GM12878 (cell line): ENCODE measurements around the gene TMUB2. TPM values are rescaled to one million over a fixed set of nuclear protein-coding genes. Genes with fewer than 3 reads are reported as not detected.

ENCODE experiments used
- ATAC-seq: fragments of 200-7000 bp; cut with Tn5 transposase; 3 replicates; pipeline ENCODE4 v1.9.1; 2020; ENCODE audit warnings: mild to moderate bottlenecking, moderate library complexity
- BruUV-seq: library from RNA; stranded (reverse); fragments of 400-500 nt; replicated peaks from 2 replicates; lab custom pipeline; 2021; lab: Mats Ljungman, UMichigan
- CTCF ChIA-PET: fragments of 300-600 bp; sonication (Branson Sonifier 250); formaldehyde crosslinking; extraction: SDS; loops from one replicate; lab custom pipeline; 2021; ENCODE audit warnings: inconsistent platforms; lab: Yijun Ruan, JAX
- POLR2A ChIA-PET: fragments of 350-600 bp; formaldehyde crosslinking; extraction: SDS; loops from one replicate; lab custom pipeline; 2021; ENCODE audit warnings: inconsistent platforms; lab: Charles Lee
- RAD21 ChIA-PET: fragments of 300-600 bp; sonication (Branson Sonifier 250); formaldehyde crosslinking; loops from one replicate; lab custom pipeline; 2023; ENCODE audit warnings: antibody characterized with exemption; ENCODE audit not compliant: unreplicated experiment; lab: Charles Lee
- SMC1A ChIA-PET: fragments of 300-600 bp; sonication (Branson Sonifier 250); formaldehyde crosslinking; loops from one replicate; lab custom pipeline; 2023; ENCODE audit not compliant: unreplicated experiment, uncharacterized antibody; lab: Charles Lee
- DNase-seq: peaks from one replicate; pipeline ENCODE4 v3.0.0-alpha.2; 2011; ENCODE audit warnings: low read depth, low spot score
- FAIRE-seq: peaks from 3 replicates; lab custom pipeline; 2011; peaks lifted over from hg19 to GRCh38; lab: Jason Lieb, UNC
- H2AFZ ChIP-seq: 2 replicates; pipeline ENCODE4 v1.6.0; 2011; ENCODE audit warnings: low read depth, low read length, control low read depth; ENCODE audit not compliant: control insufficient read depth
- H3K27ac ChIP-seq: 2 replicates; pipeline ENCODE4 v1.5.1; 2011; ENCODE audit warnings: control low read depth; ENCODE audit not compliant: control insufficient read depth, insufficient read depth
- H3K27me3 ChIP-seq, 2 experiments: replicated peaks in 1 of 2; 2 replicates each; pipeline versions ENCODE4 v1.6.0 to v1.6.1; 2011; ENCODE audit warnings: low read length in 1 of 2; ENCODE audit not compliant: control insufficient read depth in 2 of 2, insufficient read depth in 2 of 2
- H3K36me3 ChIP-seq, 2 experiments: 2 replicates each; pipeline ENCODE4 v1.5.1; 2011; ENCODE audit warnings: low read length in 1 of 2; ENCODE audit not compliant: control insufficient read depth in 2 of 2, insufficient read depth in 2 of 2
- H3K4me1 ChIP-seq: 2 replicates; pipeline ENCODE4 v1.6.1; 2011; ENCODE audit warnings: mild to moderate bottlenecking, low read length, moderate library complexity, mixed read lengths; ENCODE audit not compliant: control insufficient read depth, insufficient read depth
- H3K4me2 ChIP-seq: 2 replicates; pipeline ENCODE4 v1.6.0; 2011; ENCODE audit warnings: control low read depth; ENCODE audit not compliant: control insufficient read depth, insufficient read depth
- H3K4me3 ChIP-seq: fragments of 200-600 bp; sonication (generic); 2 replicates; pipeline ENCODE4 v1.5.1; 2016
- H3K79me2 ChIP-seq: 2 replicates; pipeline ENCODE4 v1.6.0; 2011; ENCODE audit warnings: low read length; ENCODE audit not compliant: control insufficient read depth, insufficient read depth
- H3K9ac ChIP-seq: 2 replicates; pipeline ENCODE4 v1.8.0; 2011; ENCODE audit warnings: low read length, control low read depth, mixed read lengths; ENCODE audit not compliant: control insufficient read depth, insufficient read depth
- H3K9me3 ChIP-seq: replicated peaks from 3 replicates; pipeline ENCODE4 v1.5.1; 2011; ENCODE audit warnings: mild to moderate bottlenecking, low read length; ENCODE audit not compliant: control insufficient read depth, insufficient read depth
- H4K20me1 ChIP-seq: 2 replicates; pipeline ENCODE4 v1.6.0; 2011; ENCODE audit not compliant: control insufficient read depth, insufficient read depth
- BHLHE40 ChIP-seq, 2 experiments: fragments of 450-650 bp in 1 of 2; IDR thresholded peaks; 2 replicates each; pipeline ENCODE4 v1.6.1; 2011 to 2017; ENCODE audit warnings: low read depth in 2 of 2, borderline replicate concordance in 1 of 2, improper control_type of control experiment in 1 of 2, low read length in 1 of 2, mild to moderate bottlenecking in 1 of 2
- CBFB ChIP-seq: IDR thresholded peaks from 2 replicates; pipeline ENCODE4 v1.6.1; 2016; ENCODE audit warnings: antibody characterized with exemption, low read depth
- CHD1 ChIP-seq: IDR thresholded peaks from 2 replicates; pipeline ENCODE4 v1.6.1; 2012; ENCODE audit warnings: low read depth, low read length, improper control_type of control experiment
- CHD4 ChIP-seq: fragments of 200-600 bp; sonication (generic); IDR thresholded peaks from 2 replicates; pipeline ENCODE4 v1.6.1; 2016; ENCODE audit warnings: mild to moderate bottlenecking
- E4F1 ChIP-seq: fragments of 450-650 bp; IDR thresholded peaks from 2 replicates; pipeline ENCODE4 v1.6.1; 2018; ENCODE audit warnings: borderline replicate concordance, mild to moderate bottlenecking; ENCODE audit not compliant: partially characterized antibody
- EP300 ChIP-seq, 2 experiments: fragments of 150-350 bp in 1 of 2; IDR thresholded peaks; 2 replicates each; pipeline ENCODE4 v1.6.1; 2011 to 2012; ENCODE audit warnings: low read depth in 2 of 2, low read length in 2 of 2, borderline replicate concordance in 1 of 2, improper control_type of control experiment in 1 of 2, inconsistent platforms in 1 of 2; ENCODE audit not compliant: control insufficient read depth in 1 of 2
- HCFC1 ChIP-seq: fragments of 150-350 bp; IDR thresholded peaks from 2 replicates; pipeline ENCODE4 v1.6.1; 2014; ENCODE audit warnings: low read length
- IKZF1 ChIP-seq: fragments of 450-650 bp; conservative IDR thresholded peaks from 2 replicates; pipeline ENCODE4 v1.6.1; 2017; ENCODE audit warnings: antibody characterized with exemption, mild to moderate bottlenecking
- NFXL1 ChIP-seq: fragments of 450-650 bp; IDR thresholded peaks from 2 replicates; pipeline ENCODE4 v1.6.1; 2017; ENCODE audit warnings: antibody characterized with exemption, mild to moderate bottlenecking, borderline replicate concordance
- RBBP5 ChIP-seq: fragments of 200-600 bp; sonication (generic); conservative IDR thresholded peaks from 2 replicates; pipeline ENCODE4 v1.6.1; 2016
- SIN3A ChIP-seq: IDR thresholded peaks from 2 replicates; pipeline ENCODE4 v1.6.1; 2012; ENCODE audit warnings: low read depth, low read length, improper control_type of control experiment
- SRF ChIP-seq, 2 experiments: IDR thresholded peaks; 2 replicates each; pipeline ENCODE4 v1.6.1; 2011; ENCODE audit warnings: low read depth in 2 of 2, low read length in 2 of 2, mild to moderate bottlenecking in 1 of 2, moderate library complexity in 1 of 2
- WGBS: methylation state at CpG from one replicate; pipeline ENCODE4 v1.1.6; 2016; ENCODE audit warnings: low lambda C conversion rate; ENCODE audit not compliant: insufficient replicate concordance, insufficient coverage; ENCODE audit errors: missing lambda C conversion rate; 5-methylcytosine and 5-hydroxymethylcytosine counted together
- in situ Hi-C: fragments of 300-500 bp; cut with MboI; formaldehyde crosslinking; loops from 9 replicates; pipeline ENCODE4 v1.14.3; 2018; ENCODE audit warnings: mixed read lengths
- intact Hi-C: fragments of 100-400 bp; cut with micrococcal nuclease; formaldehyde crosslinking; loops from one replicate; pipeline ENCODE4 v1.14.2; 2022; ENCODE audit not compliant: unreplicated experiment
- polyA plus RNA-seq, 11 experiments: library from polyadenylated mRNA; depleted of rRNA in 4 of 11; unstranded in 6 of 11; stranded (reverse) in 5 of 11; fragments of >200 nt; fragmentation: Nextera tagmentation in 4 of 11; fragmentation: Illumina TruSeq in 1 of 11; extraction: Ambion mirVana in 4 of 11; extraction: Trizol in 1 of 11; gene quantifications; 1 replicate in 1 of 11; 2 replicates in 10 of 11; pipeline versions ENCODE4 v1.2.1 to v1.2.3, GENCODE V29; 2011 to 2016; ENCODE audit warnings: inconsistent platforms in 2 of 11, missing spikeins in 2 of 11, low read depth in 1 of 11
- total RNA-seq, 4 experiments: library from RNA; depleted of rRNA in 3 of 4; stranded (reverse); fragments of >200 nt in 3 of 4; fragmentation: Illumina TruSeq in 1 of 4; extraction: Trizol in 1 of 4; gene quantifications; 2 replicates each; pipeline versions ENCODE4 v1.2.1 to v1.2.3, GENCODE V29; 2013 to 2021
- TF ChIP-seq, protein P1 (sequence below): IDR thresholded peaks from 2 replicates; pipeline ENCODE4 v1.6.1; 2011; ENCODE audit warnings: borderline replicate concordance, low read depth, mild to moderate bottlenecking, moderate library complexity, mixed read lengths, low read length; ENCODE audit not compliant: insufficient read depth; ENCODE audit errors: extremely low read length
- TF ChIP-seq, protein P2 (sequence below): fragments of 450-650 bp; IDR thresholded peaks from 2 replicates; pipeline ENCODE4 v1.6.1; 2018; ENCODE audit warnings: mild to moderate bottlenecking, low read depth, moderate library complexity; ENCODE audit not compliant: partially characterized antibody

Gene TMUB2
- total and polyA plus RNA-seq, 10 of the 15 experiments (the other 5 are each of a cell fraction or from before 2014, with no cell fraction given): 4.3 to 34.0 (median 20.0) TPM

GRCh38 chr17:44137891-44138709 is 48.7 kb upstream of the TMUB2 start:
- Histone ChIP-seq H3K4me3 (no peak overlapping the region), H3K36me3 (no peaks in the 10 kb centered on the region), H3K9ac (no peak overlapping the region), H3K4me1 (peaks cover 16% of the 10 kb centered on the region), H3K4me2 (peak overlapping the region; percentile 20; the same call in 1 of the 2 replicates), H3K79me2 (peaks cover 12% of the 10 kb centered on the region), H4K20me1 (no peaks in the 10 kb centered on the region), H3K9me3 (no peaks in the 10 kb centered on the region), H2AFZ (peak overlapping the region; percentile 5), H3K27ac (no peak overlapping the region), H3K27me3 (no peaks in the 10 kb centered on the region; a peak in 1 of 4 replicates)
- DNase-seq (no peak), ATAC-seq (peak; percentile 64), FAIRE-seq (peak; percentile 75)
- RAD21 ChIA-PET: interaction anchor here (0.7 kb wide), 2 partner anchors 49 to 72 kb away, joined by 3 read pairs; partner anchors contain the start of genes LSM12 and TMUB2
- intact Hi-C loops (no loop called here), in situ Hi-C loops (no loop called here)
- WGBS: 26% methylated on average over 20 of the region's 20 CpGs
- POLR2A ChIA-PET: no interaction called here
- CTCF ChIA-PET: interaction anchor here (0.6 to 2.0 kb wide), 9 partner anchors 9 to 207 kb away, joined by 3 to 13 read pairs (median 3); partner anchors contain the start of genes GRN, HDAC5 and TMUB2
- SMC1A ChIA-PET: interaction anchor here (1.1 to 2.5 kb wide), 2 partner anchors 14 to 30 kb away, joined by 3 to 9 read pairs; partner anchors contain the start of gene HDAC5
- no TSS peak for BruUV-seq
- TF ChIP-seq CBFB (no peak), RBBP5 (no peak), BHLHE40 (IDR thresholded peaks at IDR 0.05; ENCODE audit: borderline replicate concordance in 1 of 2, low read depth in 2 of 2, low read length in 1 of 2) (peak in 1 of 2 experiments; percentile 54; a peak in 1 of 4 replicates), EP300 (IDR thresholded peaks at IDR 0.05; ENCODE audit: borderline replicate concordance in 1 of 2, control insufficient read depth in 1 of 2, low read depth in 2 of 2, low read length in 2 of 2) (0 out of 4 replicates have a peak, but pooled peaks of 1 of the 2 experiments have one; percentile 31), NFXL1 (no peak), IKZF1 (peak; percentile 87), SRF (IDR thresholded peaks at IDR 0.05; ENCODE audit: low read depth in 2 of 2, low read length in 2 of 2) (no peak), CHD4 (no peak), SIN3A (no peak), HCFC1 (no peak), CHD1 (no peak), E4F1 (no peak)
- TF ChIP-seq, protein P1, sequence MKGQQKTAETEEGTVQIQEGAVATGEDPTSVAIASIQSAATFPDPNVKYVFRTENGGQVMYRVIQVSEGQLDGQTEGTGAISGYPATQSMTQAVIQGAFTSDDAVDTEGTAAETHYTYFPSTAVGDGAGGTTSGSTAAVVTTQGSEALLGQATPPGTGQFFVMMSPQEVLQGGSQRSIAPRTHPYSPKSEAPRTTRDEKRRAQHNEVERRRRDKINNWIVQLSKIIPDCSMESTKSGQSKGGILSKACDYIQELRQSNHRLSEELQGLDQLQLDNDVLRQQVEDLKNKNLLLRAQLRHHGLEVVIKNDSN: no peak
- TF ChIP-seq, protein P2, sequence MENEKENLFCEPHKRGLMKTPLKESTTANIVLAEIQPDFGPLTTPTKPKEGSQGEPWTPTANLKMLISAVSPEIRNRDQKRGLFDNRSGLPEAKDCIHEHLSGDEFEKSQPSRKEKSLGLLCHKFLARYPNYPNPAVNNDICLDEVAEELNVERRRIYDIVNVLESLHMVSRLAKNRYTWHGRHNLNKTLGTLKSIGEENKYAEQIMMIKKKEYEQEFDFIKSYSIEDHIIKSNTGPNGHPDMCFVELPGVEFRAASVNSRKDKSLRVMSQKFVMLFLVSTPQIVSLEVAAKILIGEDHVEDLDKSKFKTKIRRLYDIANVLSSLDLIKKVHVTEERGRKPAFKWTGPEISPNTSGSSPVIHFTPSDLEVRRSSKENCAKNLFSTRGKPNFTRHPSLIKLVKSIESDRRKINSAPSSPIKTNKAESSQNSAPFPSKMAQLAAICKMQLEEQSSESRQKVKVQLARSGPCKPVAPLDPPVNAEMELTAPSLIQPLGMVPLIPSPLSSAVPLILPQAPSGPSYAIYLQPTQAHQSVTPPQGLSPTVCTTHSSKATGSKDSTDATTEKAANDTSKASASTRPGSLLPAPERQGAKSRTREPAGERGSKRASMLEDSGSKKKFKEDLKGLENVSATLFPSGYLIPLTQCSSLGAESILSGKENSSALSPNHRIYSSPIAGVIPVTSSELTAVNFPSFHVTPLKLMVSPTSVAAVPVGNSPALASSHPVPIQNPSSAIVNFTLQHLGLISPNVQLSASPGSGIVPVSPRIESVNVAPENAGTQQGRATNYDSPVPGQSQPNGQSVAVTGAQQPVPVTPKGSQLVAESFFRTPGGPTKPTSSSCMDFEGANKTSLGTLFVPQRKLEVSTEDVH: no peak
